ENCODE measurements around the gene FAM89B. TPM values are rescaled to one million over a fixed set of nuclear protein-coding genes. Genes with fewer than 3 reads are reported as not detected.
A peak's percentile ranks its signal among the peaks of the same experiment; 100 is the strongest.

Gene FAM89B
- total and polyA plus RNA-seq, 2 donors (not counting 1 experiment from before 2014, with no cell fraction given), result 30.4 to 50.2 TPM

DNA sequence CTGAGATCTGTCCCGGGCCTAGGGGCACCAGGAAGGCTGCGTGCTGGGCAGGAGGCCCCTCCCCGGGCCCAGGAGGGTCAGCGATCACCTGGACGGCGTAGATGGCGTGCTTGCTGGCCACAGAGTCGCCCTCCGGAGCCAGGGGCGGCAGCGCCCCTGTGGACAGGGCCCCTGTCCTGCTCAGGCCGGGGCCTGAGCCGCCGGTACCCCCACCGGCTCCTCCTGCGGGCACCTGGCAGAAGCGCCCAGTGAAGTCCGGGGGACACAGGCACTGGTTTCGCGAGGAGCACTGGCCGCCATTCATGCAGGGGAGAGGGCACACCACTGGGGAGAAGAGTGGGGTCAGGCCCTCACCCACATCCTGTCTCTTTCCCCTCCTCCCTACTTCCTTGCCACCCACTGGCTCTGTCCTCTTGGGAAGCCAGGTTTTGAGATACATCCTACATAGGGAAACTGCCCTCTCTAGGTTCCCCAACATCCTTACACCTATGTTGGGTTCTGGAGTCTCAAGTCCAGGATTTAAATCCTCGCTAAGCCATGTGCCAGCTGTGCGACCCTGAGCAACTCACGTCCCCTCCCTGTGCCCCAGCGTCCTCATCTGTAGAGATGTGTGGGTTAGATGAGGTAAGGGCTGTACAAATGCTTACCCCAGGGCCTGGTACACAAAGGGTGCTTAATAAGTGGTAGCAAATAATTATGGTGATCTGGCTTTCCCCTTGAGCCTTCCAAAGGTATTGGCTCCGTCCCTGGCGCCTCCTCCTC, 18.1 kb upstream of the FAM89B start:
- H3K4me1 Mint-ChIP-seq, result peaks cover 52% of the 10 kb centered on the region
- peak overlapping the region; percentile 61 for H3K4me2 ChIP-seq (replicated peaks; ENCODE audit: low read depth, low read length, poor library complexity, severe bottlenecking)
- no peak for ATAC-seq (ENCODE audit: low read depth)
- peaks cover 29 to 55% of the 10 kb centered on the region in 2 donors for H3K4me1 ChIP-seq (ENCODE audit: control insufficient read depth in 2 of 2, insufficient read depth in 2 of 2, low read length in 2 of 2)
- CTCF ChIA-PET, result interaction anchor here (1.2 to 4.1 kb wide), 3 partner anchors 8 to 13 kb away, joined by 4 to 108 read pairs (median 4); no protein-coding TSS in a partner anchor
- TF ChIP-seq, protein P1, sequence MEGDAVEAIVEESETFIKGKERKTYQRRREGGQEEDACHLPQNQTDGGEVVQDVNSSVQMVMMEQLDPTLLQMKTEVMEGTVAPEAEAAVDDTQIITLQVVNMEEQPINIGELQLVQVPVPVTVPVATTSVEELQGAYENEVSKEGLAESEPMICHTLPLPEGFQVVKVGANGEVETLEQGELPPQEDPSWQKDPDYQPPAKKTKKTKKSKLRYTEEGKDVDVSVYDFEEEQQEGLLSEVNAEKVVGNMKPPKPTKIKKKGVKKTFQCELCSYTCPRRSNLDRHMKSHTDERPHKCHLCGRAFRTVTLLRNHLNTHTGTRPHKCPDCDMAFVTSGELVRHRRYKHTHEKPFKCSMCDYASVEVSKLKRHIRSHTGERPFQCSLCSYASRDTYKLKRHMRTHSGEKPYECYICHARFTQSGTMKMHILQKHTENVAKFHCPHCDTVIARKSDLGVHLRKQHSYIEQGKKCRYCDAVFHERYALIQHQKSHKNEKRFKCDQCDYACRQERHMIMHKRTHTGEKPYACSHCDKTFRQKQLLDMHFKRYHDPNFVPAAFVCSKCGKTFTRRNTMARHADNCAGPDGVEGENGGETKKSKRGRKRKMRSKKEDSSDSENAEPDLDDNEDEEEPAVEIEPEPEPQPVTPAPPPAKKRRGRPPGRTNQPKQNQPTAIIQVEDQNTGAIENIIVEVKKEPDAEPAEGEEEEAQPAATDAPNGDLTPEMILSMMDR (IDR thresholded peaks at IDR 0.05), result no peak
- no peak for TF ChIP-seq EZH2 (IDR thresholded peaks at IDR 0.05; ENCODE audit: borderline replicate concordance, insufficient read depth, low read depth, low read length, poor library complexity, severe bottlenecking)
- no peaks in the 10 kb centered on the region for H3K9me3 ChIP-seq (ENCODE audit: control extremely low read depth in 1 of 3, control insufficient read depth in 2 of 3, insufficient read depth in 1 of 3, low read length in 2 of 3)
- POLR2A ChIA-PET, result no interaction called here
- H3K36me3 ChIP-seq (replicated peaks in 1 of 2; ENCODE audit: control extremely low read depth in 1 of 2, control insufficient read depth in 1 of 2, extremely low read depth in 1 of 2, insufficient read depth in 2 of 2, low read length in 1 of 2), result no peaks in the 10 kb centered on the region
- no peak overlapping the region for H3K27ac ChIP-seq (ENCODE audit: low read length in 2 of 2)
- no peaks in the 10 kb centered on the region for H3K27me3 ChIP-seq (replicated peaks in 1 of 4; ENCODE audit: control extremely low read depth in 1 of 4, control insufficient read depth in 3 of 4, insufficient read depth in 4 of 4, low read length in 3 of 4)
- H3K27me3 Mint-ChIP-seq, result no peaks in the 10 kb centered on the region
- no peaks in the 10 kb centered on the region for H4K20me1 ChIP-seq (ENCODE audit: control insufficient read depth, insufficient read depth, low read length, poor library complexity, severe bottlenecking)
- WGBS (ENCODE audit: insufficient coverage), result 87% methylated on average over 24 of the region's 27 CpGs
- H3K9ac ChIP-seq (ENCODE audit: low read length), result no peak overlapping the region
- no peak overlapping the region for H2AFZ ChIP-seq (ENCODE audit: insufficient read depth, low read depth, low read length, poor library complexity, severe bottlenecking)
- no peak overlapping the region for H3K4me3 ChIP-seq (ENCODE audit: control extremely low read depth in 1 of 5, extremely low read depth in 1 of 5, insufficient read depth in 1 of 5, low read depth in 2 of 5, low read length in 4 of 5)
- peak overlapping the region; percentile 49 for H3K4me3 Mint-ChIP-seq
- intact Hi-C loops (cut with micrococcal nuclease), result no loop called here
- H3K9me3 Mint-ChIP-seq (ENCODE audit: insufficient read depth), result no peaks in the 10 kb centered on the region
- no peak for DNase-seq
- H3K79me2 ChIP-seq (ENCODE audit: control insufficient read depth, insufficient read depth, low read length), result peaks cover 11% of the 10 kb centered on the region
- H3K27ac Mint-ChIP-seq, result no peak overlapping the region

DNA sequence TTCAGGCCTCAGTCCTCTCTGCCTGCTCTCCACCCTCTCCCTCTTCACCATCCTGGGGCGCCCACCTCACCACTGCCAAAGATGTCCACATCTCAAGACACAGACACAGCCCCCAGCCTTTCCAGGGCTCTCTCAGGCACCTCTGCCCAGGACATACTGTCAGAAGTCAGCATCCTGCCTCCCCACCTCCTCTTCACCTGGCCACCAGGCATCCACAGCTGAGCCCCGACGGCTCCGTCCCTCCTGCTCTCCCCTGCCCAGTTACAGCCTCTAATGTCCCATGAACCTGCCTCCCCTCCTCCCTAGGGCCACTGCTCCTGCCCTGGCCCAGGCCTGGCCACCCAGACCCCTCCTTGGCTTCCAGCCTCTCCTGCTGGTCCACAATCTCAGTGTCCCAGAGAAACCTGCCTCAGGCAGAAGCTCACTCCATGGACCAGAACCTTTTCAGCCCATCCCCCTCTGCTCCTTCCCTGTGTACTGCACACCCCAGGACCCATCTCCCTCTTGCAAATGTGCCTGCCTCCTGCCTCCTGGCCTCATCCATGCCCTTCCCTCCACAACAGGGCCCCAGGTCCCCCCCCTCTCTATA, 17.4 kb upstream of the FAM89B start:
- Histone ChIP-seq H3K79me2 (ENCODE audit: control insufficient read depth, insufficient read depth, low read length) (peaks cover 18% of the 10 kb centered on the region), H3K4me3 (ENCODE audit: control extremely low read depth in 1 of 5, extremely low read depth in 1 of 5, insufficient read depth in 1 of 5, low read depth in 2 of 5, low read length in 4 of 5) (no peak overlapping the region), H3K4me2 (replicated peaks; ENCODE audit: low read depth, low read length, poor library complexity, severe bottlenecking) (no peak overlapping the region), H2AFZ (ENCODE audit: insufficient read depth, low read depth, low read length, poor library complexity, severe bottlenecking) (no peak overlapping the region), H4K20me1 (ENCODE audit: control insufficient read depth, insufficient read depth, low read length, poor library complexity, severe bottlenecking) (no peaks in the 10 kb centered on the region), H3K9me3 (ENCODE audit: control extremely low read depth in 1 of 3, control insufficient read depth in 2 of 3, insufficient read depth in 1 of 3, low read length in 2 of 3) (no peaks in the 10 kb centered on the region), H3K4me1 (ENCODE audit: control insufficient read depth in 2 of 2, insufficient read depth in 2 of 2, low read length in 2 of 2) (peaks cover 29 to 55% of the 10 kb centered on the region in 2 donors), H3K27ac (ENCODE audit: low read length in 2 of 2) (no peak overlapping the region), H3K9ac (ENCODE audit: low read length) (no peak overlapping the region), H3K36me3 (replicated peaks in 1 of 2; ENCODE audit: control extremely low read depth in 1 of 2, control insufficient read depth in 1 of 2, extremely low read depth in 1 of 2, insufficient read depth in 2 of 2, low read length in 1 of 2) (no peaks in the 10 kb centered on the region), H3K27me3 (replicated peaks in 1 of 4; ENCODE audit: control extremely low read depth in 1 of 4, control insufficient read depth in 3 of 4, insufficient read depth in 4 of 4, low read length in 3 of 4) (no peaks in the 10 kb centered on the region)
- 84% methylated on average over 4 of the region's 4 CpGs for WGBS (ENCODE audit: insufficient coverage)
- Mint-ChIP-seq H3K4me1 (peaks cover 52% of the 10 kb centered on the region), H3K9me3 (ENCODE audit: insufficient read depth) (no peaks in the 10 kb centered on the region), H3K27me3 (peaks cover under 1% of the 10 kb centered on the region), H3K27ac (peak overlapping the region; percentile 51), H3K4me3 (peak overlapping the region; percentile 30)
- DNase-seq (no peak), ATAC-seq (ENCODE audit: low read depth) (no peak)
- ChIA-PET POLR2A (interaction anchor here (0.6 kb wide), 2 partner anchors 147 to 733 kb away, joined by 4 to 7 read pairs; no protein-coding TSS in a partner anchor), CTCF (interaction anchor here (0.6 to 1.2 kb wide), 3 partner anchors 8 to 935 kb away, joined by 3 to 4 read pairs (median 3); no protein-coding TSS in a partner anchor)
- TF ChIP-seq, protein P1 (IDR thresholded peaks at IDR 0.05), result no peak
- TF ChIP-seq EZH2 (IDR thresholded peaks at IDR 0.05; ENCODE audit: borderline replicate concordance, insufficient read depth, low read depth, low read length, poor library complexity, severe bottlenecking), result no peak
- intact Hi-C loops (cut with micrococcal nuclease), result no loop called here
